Loucy (cell line): ENCODE results near the gene JARID2.

Experiments used
- EZH2phosphoT487 ChIP-seq: fragments of 200-600 bp; IDR thresholded peaks from 2 replicates; pipeline ENCODE4 v1.6.1; 2018; ENCODE audit warnings: antibody characterized with exemption, mild to moderate bottlenecking, moderate library complexity, borderline replicate concordance
- TF ChIP-seq, protein P1 (sequence below): fragments of 200-600 bp; sonication (generic); conservative IDR thresholded peaks from 2 replicates; pipeline ENCODE4 v1.5.1; 2014; ENCODE audit warnings: mild to moderate bottlenecking, antibody characterized with exemption, low read length

DNA sequence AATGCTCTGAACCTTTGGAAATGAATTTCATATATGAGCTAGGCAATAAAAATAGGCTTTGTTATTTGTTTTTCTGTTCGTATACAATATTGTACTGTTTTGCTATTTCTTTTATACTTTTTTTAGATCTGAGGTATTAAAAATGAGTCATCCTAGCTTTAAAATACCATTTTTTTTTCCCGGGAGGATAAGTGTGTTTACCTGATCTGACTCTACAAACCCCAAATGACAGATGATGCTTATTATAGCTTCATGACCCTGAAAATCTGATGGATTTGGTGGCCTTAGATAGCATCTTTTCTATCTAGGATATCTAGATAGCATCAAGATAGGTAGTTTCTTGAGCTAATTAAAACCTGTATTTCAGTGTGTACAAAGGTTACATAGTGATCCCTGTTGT, 210.6 kb downstream of the JARID2 start:
- TF ChIP-seq, protein P1, sequence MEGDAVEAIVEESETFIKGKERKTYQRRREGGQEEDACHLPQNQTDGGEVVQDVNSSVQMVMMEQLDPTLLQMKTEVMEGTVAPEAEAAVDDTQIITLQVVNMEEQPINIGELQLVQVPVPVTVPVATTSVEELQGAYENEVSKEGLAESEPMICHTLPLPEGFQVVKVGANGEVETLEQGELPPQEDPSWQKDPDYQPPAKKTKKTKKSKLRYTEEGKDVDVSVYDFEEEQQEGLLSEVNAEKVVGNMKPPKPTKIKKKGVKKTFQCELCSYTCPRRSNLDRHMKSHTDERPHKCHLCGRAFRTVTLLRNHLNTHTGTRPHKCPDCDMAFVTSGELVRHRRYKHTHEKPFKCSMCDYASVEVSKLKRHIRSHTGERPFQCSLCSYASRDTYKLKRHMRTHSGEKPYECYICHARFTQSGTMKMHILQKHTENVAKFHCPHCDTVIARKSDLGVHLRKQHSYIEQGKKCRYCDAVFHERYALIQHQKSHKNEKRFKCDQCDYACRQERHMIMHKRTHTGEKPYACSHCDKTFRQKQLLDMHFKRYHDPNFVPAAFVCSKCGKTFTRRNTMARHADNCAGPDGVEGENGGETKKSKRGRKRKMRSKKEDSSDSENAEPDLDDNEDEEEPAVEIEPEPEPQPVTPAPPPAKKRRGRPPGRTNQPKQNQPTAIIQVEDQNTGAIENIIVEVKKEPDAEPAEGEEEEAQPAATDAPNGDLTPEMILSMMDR: no peak
- no peak for TF ChIP-seq EZH2phosphoT487
